Measurements from ENCODE around the gene CNNM2.
"Not testable (repeated sequence)": the region's sequence is repeated elsewhere in the genome, so short reads cannot be mapped to it uniquely, and the experiment has no call there.

CNNM2 gene

DNA sequence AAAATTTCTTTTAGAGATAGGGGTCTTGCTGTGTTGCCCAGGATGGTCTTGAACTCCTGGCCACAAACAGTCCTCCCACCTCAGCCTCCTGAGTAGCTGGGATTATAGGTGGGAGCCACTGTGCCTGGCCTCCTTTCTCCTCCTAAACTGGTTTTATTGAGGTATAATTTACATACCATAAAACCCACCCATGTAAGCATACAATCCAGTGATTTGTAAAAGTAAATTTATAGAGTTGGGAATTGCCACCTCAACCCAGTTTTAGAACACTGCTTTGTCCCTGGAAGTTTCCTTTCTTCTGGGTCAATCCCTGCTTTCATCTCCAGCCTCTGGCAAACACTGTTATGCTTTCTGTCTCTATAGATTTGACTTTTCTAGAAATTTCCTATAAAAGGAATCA lies 49.0 kb downstream of the CNNM2 start:
- no peak for DNase-seq (ENCODE audit: low read depth)

DNA sequence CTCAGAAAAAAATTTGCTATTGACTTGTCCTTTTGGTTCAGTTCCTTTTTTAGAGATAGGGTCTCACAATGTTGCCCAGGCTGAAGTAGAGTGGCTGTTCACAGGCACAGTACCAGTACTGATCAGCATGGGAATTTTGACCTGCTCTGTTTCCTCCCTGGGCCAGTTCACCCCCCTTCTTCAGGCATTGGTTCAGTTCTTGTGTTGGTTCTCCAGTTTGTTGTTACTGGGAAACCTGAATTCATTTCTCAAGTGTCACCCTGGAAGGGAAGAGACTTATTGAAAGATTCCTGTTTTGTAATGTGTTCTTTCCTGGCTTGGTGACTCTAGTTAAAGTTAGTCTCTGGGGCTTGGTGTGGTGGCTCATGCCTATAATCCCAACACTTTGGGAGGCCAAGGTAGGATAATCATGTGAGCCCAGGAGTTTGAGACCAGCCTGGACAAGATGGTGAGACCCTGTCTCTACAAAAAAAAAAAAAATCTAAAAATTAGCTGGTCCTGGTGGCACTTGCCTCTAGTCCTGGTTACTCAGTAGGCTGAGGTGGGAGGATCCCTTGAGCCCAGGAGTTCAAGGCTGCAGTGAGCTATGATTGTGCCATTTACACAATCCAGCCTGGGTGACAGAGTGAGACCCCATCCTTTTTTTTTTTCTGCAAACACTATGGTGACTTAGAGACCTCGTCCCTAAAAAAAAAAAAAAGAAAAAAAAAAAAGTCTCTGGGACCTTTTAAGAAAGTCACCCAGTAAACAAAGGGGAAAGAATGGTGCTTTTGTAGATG lies 52.7 kb downstream of the CNNM2 start:
- no peak for DNase-seq (ENCODE audit: low read depth)

DNA sequence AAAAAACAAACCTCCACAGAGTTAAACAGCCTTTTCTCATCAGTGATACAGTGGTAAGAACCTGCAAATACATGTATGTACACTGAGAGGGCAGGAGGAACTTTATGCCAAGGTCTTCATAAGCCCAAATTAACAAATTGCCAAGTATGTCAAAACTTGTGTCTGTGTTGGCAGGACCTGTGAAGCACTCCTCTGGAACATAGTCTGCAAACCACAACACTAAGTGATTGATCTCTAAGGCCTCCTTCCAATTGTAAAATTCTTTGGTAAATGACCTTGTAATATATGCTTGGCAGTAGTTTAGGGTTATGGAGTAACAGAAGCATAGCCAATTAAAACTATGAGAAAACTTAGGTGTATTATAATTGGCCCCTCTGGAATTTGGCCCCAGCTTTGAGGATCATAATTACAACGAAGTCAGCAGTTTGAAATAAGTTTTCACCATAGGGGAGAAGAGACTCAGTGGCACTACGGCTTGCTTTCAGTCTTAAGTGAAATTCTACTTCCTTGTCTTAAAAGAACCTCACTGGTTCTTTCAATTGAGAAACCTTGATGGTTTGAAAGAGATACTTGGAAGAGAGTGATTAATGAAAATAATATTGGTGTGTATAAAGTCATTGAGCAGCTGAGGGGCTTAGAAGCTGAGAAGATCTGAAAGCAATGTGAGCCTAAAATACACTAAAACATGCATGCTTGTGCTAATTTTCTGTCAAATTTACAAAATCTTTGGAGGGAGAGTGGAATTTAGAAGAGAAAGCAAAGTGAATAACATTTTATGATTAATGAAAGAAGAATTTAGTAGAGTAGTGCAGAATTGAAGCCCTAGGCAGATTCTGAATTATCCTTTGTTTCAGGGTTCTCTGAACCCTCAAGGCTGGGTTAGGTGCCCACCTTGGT lies 57.6 kb downstream of the CNNM2 start:
- DNase-seq (ENCODE audit: low read depth) = no peak

DNA sequence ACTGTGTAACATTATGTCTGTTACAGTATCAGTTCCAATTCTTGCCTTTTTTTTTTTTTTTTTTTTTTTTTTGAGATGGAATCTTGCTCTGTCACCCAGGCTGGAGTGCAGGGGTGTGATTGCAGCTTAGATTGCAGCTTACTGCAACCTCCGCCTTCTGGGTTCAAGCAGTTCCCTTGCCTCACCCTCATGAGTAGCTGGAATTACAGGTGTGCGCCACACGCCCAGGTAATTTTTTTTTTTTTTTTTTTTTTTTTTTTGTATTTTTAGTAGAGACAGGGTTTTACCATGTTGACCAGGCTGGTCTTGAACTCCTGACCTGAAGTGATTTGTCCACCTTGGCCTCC lies 58.3 kb downstream of the CNNM2 start:
- DNase-seq (ENCODE audit: low read depth) = not testable (repeated sequence)

DNA sequence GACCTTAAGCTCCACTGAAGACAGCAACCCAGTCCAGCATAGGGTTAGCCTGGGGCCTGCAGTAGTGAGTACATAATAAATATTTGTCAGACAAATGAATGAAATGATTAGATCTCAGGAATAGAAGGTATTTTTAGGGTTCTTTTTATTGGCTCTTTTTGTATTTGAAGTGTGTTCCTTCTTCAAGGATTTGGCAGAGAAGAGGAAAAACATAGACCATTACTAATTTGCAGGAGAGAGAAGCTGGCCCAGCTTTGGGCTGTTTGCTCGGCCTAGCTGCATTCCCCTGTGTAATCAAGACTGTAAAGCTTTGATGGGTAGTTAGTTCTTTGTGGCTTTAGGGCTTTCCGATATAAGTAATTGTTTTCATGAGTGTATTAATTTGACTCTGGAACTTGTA lies 64.2 kb downstream of the CNNM2 start:
- no peak for DNase-seq (ENCODE audit: low read depth)

DNA sequence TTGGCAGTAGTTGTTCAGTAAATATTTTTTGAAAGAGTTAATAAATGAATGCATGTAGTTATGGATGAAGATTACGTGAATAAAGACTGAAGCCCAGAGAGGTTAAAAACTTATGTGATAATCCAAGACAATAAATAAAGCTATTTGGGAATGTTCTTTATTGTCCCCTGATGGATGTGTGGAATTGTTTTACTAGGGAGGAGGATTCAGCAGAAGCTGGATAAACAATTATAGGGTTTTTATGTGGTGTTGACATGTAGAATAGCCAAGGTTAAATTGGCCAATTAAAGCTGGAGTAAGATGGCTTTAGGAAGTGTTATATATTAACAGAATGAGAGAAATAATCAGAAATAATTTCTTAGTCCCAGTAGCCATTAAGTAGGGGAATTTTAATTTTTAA lies 66.0 kb downstream of the CNNM2 start:
- no peak for DNase-seq (ENCODE audit: low read depth)

DNA sequence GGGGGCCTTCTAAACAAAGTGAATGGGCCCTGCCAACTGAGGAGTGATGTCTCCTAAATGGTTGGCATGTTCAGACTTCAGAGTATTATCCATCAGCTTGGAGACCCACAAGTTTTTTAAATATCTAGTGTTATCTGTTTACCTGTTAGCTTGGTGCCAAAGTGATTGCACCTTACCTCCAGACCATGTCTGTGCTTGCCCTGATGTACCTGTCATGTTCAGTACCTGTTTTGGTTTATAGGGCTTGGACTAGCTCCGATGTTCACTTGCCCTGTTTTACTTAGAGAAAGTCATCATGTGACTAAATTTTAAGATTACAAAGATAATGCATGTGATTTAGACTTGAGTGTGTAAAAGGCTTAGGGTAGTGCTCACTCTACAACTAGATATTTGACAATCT lies 67.7 kb downstream of the CNNM2 start:
- no peak for DNase-seq (ENCODE audit: low read depth)

DNA sequence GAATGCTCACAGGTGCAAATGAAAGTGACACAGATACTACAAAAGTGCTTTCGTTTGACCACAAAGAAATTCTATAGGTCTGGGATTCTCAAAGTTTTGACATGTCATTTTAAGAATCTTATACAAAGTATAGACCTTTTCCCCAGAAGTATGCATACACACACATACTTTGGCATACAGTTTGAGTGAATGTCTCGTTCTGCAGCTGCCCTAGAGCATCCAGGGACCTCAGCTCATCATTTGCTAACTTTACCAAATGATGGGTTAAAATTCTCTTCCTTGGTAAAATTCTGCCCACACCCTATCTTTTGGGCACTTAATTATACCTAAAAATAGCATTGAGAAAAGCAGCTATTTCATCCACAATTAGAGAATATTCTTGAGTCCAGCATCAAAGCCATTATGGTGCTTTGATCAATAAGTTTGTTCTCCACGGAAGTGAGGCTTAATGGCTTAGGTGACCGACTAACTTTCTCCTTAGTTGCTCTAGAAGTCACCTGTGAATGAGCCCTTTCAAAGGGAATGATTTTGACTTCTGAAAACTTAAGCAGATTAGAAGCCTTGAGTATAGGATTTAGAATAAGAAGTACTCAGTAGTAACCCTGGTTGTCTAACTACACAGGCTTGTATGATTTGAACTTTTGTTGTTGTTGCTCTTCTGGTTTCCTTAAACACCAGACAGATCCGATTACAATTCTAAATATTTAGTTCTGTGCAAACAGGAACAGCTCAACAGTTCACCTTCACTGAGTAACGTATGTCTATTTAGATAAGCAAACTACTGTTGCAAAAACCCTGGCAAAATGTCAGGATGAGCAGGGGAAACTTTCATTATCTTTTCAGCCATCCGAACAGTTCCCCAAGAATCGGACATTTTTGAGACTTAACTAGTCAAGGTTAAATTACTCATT lies 70.6 kb downstream of the CNNM2 start:
- DNase-seq (ENCODE audit: low read depth) = no peak

DNA sequence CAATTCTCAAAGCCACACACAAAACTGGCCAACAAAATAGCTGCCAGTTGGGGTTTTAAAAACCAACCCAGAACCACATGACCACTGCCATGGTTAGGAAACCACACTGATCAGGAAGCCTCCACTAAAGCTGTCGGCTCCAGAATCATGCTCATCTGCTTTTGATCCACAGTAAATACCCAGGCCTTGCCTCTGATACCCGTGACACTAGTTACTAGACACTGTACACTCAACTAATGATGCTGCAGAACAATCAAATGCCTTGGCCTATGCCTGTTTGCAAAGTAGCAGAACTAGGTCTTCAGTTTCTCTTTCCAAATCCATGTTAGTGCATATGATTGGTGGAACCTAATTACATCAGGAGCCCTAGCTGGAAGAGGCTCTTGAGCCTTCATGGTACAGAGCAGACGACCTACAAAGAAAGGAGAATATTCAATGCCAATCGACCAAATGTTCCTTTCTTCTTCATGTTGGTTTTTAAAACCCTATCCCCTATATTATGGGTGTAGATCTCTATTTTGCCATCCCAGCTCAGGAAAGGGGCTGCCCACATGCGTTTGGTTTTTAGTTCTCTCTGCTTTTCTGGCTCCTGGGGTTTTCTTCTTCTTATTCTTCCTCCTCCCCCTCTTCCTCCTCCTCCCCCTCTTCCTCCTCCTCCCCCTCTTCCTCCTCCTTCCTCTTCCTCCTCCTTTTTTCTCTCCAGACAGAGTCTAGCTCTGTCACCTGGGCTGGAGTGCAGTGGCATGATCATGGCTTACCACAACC lies 76.6 kb downstream of the CNNM2 start:
- DNase-seq (ENCODE audit: low read depth) = no peak

DNA sequence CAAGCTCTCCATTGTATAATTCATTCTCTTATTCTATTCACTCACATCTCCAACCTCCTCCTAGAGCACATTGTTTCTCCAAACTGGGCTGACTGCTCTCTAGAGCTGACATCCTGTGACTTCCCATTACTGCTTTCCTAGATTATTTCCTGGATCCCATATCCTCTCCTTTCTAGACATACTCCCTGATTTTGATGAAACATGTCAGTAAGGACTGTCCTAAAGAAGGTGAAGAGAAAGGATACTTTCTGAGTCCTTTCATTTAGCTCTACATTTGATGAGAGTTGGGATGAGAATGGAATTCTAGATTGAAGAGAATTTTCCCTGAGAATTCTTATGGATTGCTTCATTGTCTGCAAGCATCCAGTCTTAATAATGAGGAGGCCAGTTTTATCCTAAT lies 78.8 kb downstream of the CNNM2 start:
- DNase-seq (ENCODE audit: low read depth) = no peak

DNA sequence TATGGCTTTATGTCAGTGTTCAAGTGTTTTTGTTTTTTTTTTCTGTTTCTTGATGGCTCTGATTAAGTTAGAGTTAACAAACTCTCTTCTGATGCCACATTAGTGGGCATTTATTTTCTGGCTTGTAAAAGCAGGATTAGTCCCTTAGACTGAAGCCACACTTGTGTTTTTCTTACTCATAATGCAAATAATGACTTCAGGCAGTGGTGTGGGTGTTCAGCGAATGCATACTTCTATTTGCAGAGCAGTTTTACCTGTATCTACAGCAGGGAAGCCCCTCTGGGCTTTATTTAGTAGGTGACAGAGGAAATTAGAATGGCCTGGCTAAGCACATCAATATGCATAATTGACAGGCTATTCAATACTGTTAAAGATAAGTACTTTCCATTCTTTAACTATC lies 79.9 kb downstream of the CNNM2 start:
- no peak for DNase-seq (ENCODE audit: low read depth)

DNA sequence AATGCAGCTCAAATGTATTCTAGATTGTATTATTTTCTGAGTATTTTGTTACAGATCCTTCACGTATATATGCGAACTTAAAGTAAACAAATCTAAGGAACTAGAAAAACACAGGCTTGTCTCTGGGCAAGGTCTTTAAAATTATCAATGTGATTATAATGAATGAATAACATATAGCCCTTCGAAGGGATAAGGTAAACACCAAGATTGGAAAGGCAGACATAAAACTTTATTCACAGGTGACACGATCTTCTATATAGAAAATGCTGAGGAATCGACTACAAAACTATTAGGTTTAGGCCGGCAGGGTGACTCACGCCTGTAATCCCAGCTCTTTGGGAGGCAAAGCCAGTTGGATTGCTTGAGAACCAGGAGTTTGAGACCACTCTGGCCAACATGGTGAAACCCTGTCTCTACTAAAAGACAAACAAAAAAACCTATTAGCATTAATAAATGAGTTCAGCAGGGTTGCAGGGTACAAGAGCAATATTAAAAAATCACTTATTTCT lies 80.4 kb downstream of the CNNM2 start:
- no peak for DNase-seq (ENCODE audit: low read depth)

DNA sequence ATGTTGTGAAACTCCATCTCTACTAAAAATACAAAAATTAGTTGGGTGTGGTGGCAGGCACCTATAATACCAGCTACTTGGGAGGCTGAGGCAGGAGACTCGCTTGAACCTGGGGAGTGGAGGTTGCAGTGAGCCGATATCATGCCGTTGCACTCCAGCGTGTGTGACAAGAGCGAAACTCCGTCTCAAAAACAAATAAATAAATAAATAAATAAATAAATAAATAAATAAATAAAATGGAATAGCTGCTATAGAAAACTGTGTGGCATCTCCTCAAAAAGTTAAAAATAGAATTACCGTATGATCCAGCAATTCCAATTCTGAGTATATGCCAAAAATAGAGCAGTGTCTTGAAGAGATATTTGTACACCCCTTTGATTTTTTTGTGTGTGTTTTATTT lies 82.0 kb downstream of the CNNM2 start:
- not testable (repeated sequence) for DNase-seq (ENCODE audit: low read depth)

DNA sequence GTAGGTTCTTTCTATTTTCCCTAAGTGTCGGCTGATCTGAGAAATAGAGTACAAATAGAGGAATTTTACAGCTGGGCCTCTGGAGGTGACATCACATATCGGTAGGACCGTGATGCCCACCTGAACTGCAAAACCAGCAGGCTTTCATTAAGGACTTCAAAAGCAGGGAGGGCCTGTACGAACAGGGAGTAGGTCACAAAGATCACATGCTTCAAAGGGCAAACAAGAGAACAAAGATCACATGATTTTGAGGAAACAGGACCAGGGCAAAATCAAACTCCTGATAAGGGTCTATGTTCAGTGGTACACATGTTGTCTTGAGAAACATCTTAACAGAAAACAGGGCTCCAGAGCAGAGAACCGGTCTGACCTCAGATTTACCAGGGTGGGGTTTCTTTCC lies 88.9 kb downstream of the CNNM2 start:
- DNase-seq (ENCODE audit: low read depth) = no peak

DNA sequence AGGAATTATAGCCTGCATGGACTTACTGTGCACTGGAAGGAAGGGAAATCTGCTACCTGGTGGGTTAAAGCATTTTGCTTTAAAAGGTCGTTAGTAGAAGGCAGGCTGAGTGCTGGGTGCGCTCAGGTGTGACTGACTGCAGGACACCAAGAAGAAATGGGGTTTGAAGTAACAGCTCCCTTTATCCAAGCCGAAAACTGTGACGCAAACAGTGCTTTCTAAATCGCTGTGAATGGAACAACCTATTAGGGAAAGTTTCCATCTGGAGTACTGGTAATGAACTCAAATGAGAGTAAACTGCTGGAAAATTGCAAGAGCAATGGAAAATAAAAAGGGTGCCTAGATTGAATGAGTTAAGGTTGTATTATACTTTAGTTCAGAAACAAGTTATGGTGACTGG lies 95.3 kb downstream of the CNNM2 start:
- DNase-seq (ENCODE audit: low read depth) = no peak

DNA sequence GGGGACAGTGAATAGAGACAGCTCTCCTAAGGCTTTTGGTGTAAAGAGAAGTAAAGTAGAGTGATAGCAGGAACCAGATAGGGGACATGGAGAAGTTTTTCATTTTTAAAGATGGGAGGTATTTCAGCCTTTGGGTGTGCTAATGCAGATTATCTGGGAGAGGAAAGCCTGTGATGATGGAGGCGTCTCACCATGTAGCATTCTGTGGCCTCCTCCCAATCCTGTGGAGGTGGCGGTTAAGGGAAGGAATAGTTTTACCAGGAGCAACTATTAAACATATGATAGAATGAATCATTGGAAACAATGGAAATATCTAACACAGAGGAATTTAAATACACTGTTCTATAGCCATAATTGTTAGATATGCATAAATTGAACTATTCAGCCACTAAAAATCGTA lies 101.3 kb downstream of the CNNM2 start:
- no peak for DNase-seq (ENCODE audit: low read depth)

DNA sequence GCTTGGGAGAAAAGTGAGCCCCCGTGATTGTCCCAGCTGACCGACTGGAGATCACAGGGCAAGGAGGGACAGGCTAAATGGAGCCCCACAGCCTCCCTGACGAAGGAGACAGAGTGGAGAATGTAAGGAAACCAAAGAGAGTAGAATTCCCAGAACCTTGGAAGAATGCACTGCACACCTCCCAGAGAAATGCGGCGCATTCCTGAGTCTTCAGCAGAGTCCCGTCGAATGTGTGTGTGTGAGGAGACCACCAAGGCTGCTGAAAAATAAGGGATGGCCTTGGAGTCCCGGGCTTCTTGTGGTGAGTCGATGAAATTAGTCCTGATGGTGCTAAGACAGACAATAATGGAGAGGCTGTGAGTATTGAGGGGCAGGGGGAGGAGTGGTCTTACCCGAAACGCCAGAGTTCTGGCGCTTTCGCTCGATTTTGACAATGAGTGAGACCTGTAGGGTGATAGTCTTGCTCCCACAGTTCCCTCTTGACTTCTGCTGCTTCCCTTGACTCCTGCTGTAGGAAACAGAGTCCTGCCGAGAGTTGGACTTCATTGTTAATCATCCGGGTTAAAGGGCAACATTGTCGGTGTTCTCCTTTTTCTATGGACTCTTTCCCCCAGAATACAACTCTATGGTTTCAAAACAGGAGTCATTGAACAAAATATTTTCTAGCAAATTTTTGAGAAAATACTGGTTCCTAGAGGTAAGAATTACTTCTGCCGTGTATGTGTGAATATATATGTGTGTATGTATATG lies 103.2 kb downstream of the CNNM2 start:
- no peak for DNase-seq (ENCODE audit: low read depth)

DNA sequence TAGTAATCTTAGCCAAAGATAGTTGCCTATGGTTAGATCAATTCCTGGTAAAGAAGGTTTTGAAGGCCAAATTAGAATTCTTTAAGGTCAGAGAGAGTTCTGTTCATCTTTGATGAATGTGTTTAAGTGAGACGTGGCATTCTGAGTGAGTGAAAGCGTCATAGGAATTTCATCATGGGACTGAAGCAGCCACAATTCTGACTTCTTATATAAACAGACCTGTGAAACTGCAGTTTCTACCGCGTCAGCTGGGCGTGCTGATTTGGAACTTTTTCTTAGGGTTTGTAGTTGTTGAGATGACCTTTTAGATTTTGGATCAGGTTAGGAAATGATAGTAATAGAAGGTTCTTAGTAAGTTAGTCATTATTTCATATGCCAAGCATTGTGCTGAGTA lies 103.8 kb downstream of the CNNM2 start:
- DNase-seq (ENCODE audit: low read depth) = no peak

DNA sequence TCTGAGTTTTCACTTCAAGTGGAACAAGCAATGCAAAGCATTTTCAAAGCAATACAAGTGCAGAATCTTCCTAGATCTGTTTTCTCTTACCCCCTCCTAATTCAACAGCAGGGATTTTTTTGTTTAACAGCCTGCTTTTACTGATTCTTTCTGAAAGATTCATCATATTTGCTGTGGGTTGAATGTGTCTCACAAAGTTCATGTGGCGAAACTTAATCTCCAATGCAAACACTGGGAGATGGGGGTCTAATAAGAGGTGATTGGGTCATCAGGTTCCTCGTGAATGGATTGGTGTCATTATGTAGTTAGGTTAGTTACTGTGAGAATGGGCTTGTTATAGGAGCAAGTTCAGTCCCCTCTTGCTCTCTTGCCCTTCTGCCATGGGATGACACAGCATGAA lies 107.6 kb downstream of the CNNM2 start:
- DNase-seq (ENCODE audit: low read depth) = no peak

DNA sequence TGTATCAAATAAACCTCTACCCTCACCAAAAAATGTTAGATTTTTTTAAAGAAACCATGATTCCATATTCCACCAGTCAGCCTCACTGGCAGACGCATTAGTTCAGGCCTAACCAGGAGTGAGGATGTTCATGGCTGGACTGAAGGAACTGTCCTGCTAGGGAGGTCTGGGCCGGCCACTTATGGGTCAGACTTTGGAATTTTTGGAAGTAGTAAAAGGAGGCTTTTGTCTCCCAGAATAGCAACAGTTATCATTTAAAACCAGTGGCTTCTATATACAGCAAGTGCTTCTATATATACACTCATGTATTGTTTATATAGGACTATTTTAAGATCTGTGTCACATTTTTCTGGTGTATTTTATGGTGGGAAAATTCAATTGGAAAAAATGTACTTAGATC lies 120.5 kb downstream of the CNNM2 start:
- DNase-seq (ENCODE audit: low read depth) = no peak

DNA sequence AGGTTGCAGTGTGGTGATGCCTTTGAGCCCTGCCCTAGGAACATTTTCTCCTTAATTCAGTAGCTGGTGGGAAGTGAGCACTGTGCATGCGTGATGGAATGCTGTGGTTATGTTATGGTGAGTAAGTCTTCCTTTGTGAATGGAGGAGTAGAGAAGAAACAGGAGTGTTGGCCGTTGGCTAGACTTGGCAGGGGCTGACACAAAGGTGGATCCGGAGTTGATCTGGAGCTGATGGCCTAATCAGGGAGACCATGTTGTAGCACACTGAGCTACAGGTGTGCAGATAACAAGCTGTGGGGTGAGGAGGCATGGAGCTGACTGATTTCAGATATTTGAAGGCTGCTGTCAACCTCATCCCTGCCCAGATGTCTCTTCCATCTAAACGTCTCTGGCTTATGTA lies 122.3 kb downstream of the CNNM2 start:
- DNase-seq (ENCODE audit: low read depth) = no peak
